HFF-Myc (cell line): ENCODE measurements around the gene ZNF605.
"Not testable (repeated sequence)": the region's sequence is repeated elsewhere in the genome, so short reads cannot be mapped to it uniquely, and the experiment has no call there.

Source experiments
- DNase-seq: peaks from one replicate; pipeline ENCODE4 v3.0.0-alpha.2; 2011; ENCODE audit warnings: low read depth; ENCODE audit errors: extremely low read depth
- H3K4me3 ChIP-seq: replicated peaks from 2 replicates; pipeline ENCODE4 v1.5.1; 2011; ENCODE audit warnings: low read depth, mild to moderate bottlenecking, control low read depth, low read length
- CTCF ChIP-seq: IDR thresholded peaks from 2 replicates; pipeline ENCODE4 v1.5.1; 2012; ENCODE audit warnings: mild to moderate bottlenecking, low read depth, low read length, control low read depth; ENCODE audit errors: missing control alignments

The ZNF605 gene

GRCh38 chr12:132904718-132905328 is 51.3 kb downstream of the ZNF605 start:
- DNase-seq: no peak
- H3K4me3 ChIP-seq: no peak overlapping the region
- peak; percentile 74 for TF ChIP-seq CTCF

- no peak for TF ChIP-seq CTCF
- H3K4me3 ChIP-seq: no peak overlapping the region
- no peak for DNase-seq
These were observed 57.1 kb downstream of the ZNF605 start for GRCh38 chr12:132899033-132899432.

GRCh38 chr12:132888852-132889251 is 67.3 kb downstream of the ZNF605 start:
- no peak overlapping the region for H3K4me3 ChIP-seq
- DNase-seq: no peak
- TF ChIP-seq CTCF: no peak

- TF ChIP-seq CTCF: no peak
- peak; percentile 84 for DNase-seq
- H3K4me3 ChIP-seq: peak within 1 kb of the TSS; percentile 71
These were observed 68.4 kb downstream of the ZNF605 start, which contains the start of gene CHFR for GRCh38 chr12:132887513-132888351. Gene CHFR, minus strand, starts transcription at chr12:132887605. Its CDS starts 277 bp downstream, at chr12:132887328.

- TF ChIP-seq CTCF: no peak
- DNase-seq: no peak
- peak overlapping the region; percentile 71 for H3K4me3 ChIP-seq
These were observed 69.3 kb downstream of the ZNF605 start for GRCh38 chr12:132886529-132887477.

GRCh38 chr12:132881818-132882217 is 74.3 kb downstream of the ZNF605 start:
- no peak for TF ChIP-seq CTCF
- H3K4me3 ChIP-seq: no peak overlapping the region
- no peak for DNase-seq

- not testable (repeated sequence) for DNase-seq, H3K4me3 ChIP-seq
These were observed 81.5 kb downstream of the ZNF605 start for GRCh38 chr12:132874620-132875019.
